ENCODE measurements around the gene KLC1. TPM values are rescaled to one million over a fixed set of nuclear protein-coding genes. Genes with fewer than 3 reads are reported as not detected.

Gene KLC1
- total RNA-seq, 1 donor from 2014 or later: 211 TPM

DNA sequence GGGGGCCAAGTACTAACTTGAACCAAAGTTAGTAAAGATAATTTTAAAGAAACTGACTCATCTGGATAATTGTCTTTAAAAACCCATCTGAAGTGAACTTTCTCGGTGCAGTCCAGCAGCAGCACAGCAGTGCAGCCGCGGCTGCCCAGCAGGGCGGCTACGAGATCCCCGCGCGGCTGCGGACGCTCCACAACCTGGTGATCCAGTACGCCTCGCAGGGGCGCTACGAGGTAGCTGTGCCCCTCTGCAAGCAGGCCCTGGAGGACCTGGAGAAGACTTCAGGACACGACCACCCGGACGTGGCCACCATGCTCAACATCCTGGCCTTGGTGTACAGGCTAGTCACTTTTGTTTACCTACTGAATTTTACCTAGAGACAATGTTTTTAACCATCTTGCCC, 33.6 kb downstream of the KLC1 start:
- no peaks in the 10 kb centered on the region for H3K27me3 Mint-ChIP-seq (ENCODE audit: unreplicated experiment)
- peak overlapping the region; percentile 64 for H3K27ac Mint-ChIP-seq (ENCODE audit: unreplicated experiment)
- TF ChIP-seq, protein P1, sequence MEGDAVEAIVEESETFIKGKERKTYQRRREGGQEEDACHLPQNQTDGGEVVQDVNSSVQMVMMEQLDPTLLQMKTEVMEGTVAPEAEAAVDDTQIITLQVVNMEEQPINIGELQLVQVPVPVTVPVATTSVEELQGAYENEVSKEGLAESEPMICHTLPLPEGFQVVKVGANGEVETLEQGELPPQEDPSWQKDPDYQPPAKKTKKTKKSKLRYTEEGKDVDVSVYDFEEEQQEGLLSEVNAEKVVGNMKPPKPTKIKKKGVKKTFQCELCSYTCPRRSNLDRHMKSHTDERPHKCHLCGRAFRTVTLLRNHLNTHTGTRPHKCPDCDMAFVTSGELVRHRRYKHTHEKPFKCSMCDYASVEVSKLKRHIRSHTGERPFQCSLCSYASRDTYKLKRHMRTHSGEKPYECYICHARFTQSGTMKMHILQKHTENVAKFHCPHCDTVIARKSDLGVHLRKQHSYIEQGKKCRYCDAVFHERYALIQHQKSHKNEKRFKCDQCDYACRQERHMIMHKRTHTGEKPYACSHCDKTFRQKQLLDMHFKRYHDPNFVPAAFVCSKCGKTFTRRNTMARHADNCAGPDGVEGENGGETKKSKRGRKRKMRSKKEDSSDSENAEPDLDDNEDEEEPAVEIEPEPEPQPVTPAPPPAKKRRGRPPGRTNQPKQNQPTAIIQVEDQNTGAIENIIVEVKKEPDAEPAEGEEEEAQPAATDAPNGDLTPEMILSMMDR (IDR thresholded peaks at IDR 0.05): no peak
- H3K4me1 Mint-ChIP-seq (ENCODE audit: unreplicated experiment): peaks cover 36% of the 10 kb centered on the region
- no peak for DNase-seq (ENCODE audit: extremely low spot score, unreplicated experiment)
- peaks cover 32% of the 10 kb centered on the region for H3K36me3 Mint-ChIP-seq (ENCODE audit: unreplicated experiment)
- H3K9me3 Mint-ChIP-seq (ENCODE audit: unreplicated experiment): no peaks in the 10 kb centered on the region
- no peak overlapping the region for H3K4me3 Mint-ChIP-seq (ENCODE audit: unreplicated experiment)

DNA sequence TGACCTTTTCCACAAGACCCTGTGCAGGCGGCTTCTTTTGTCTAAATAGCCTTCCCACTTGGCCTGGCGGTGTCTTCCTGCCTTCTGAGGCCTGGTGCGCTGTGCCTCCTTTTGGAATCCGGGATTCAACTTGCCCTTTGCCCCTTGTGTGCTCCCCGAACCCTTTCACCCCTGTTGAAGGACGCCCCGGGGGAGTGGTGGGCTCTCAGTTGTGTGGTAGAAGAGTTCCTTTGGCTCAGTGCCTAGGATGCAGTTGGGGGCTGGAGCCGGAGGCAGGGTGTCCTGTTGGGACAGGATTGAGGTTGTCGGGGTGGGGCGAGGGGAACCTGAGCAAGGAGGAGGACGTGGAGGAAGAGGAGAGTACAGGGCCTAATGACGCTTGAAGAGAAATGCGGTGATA, 34.5 kb downstream of the KLC1 start:
- no peaks in the 10 kb centered on the region for H3K27me3 Mint-ChIP-seq (ENCODE audit: unreplicated experiment)
- H3K9me3 Mint-ChIP-seq (ENCODE audit: unreplicated experiment): no peaks in the 10 kb centered on the region
- peak overlapping the region; percentile 92 for H3K27ac Mint-ChIP-seq (ENCODE audit: unreplicated experiment)
- peaks cover 36% of the 10 kb centered on the region for H3K4me1 Mint-ChIP-seq (ENCODE audit: unreplicated experiment)
- TF ChIP-seq, protein P1 (IDR thresholded peaks at IDR 0.05): no peak
- no peak overlapping the region for H3K4me3 Mint-ChIP-seq (ENCODE audit: unreplicated experiment)
- no peak for DNase-seq (ENCODE audit: extremely low spot score, unreplicated experiment)
- H3K36me3 Mint-ChIP-seq (ENCODE audit: unreplicated experiment): peaks cover 32% of the 10 kb centered on the region

DNA sequence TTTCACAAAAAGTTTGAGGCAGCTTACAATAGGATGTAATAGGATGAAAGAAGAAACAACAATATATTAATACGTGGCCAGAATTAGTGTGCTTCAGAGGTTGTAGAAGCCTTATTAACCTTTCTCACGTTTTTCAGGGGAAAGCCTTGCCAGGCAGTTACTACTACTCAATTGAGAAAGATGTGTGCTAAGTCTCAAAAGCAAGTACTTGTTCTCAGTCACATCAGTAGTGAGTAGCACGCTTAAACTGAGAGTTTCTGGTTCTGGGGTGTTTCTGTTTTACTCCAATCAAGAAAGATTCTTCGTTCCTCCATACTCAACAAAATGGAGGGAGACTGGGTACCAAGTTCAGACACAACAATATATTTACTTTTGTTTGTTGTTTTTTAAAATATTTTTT, 38.7 kb downstream of the KLC1 start:
- H3K4me3 Mint-ChIP-seq (ENCODE audit: unreplicated experiment): no peak overlapping the region
- no peak overlapping the region for H3K27ac Mint-ChIP-seq (ENCODE audit: unreplicated experiment)
- no peaks in the 10 kb centered on the region for H3K9me3 Mint-ChIP-seq (ENCODE audit: unreplicated experiment)
- H3K27me3 Mint-ChIP-seq (ENCODE audit: unreplicated experiment): no peaks in the 10 kb centered on the region
- DNase-seq (ENCODE audit: extremely low spot score, unreplicated experiment): no peak
- H3K36me3 Mint-ChIP-seq (ENCODE audit: unreplicated experiment): peaks cover 36% of the 10 kb centered on the region
- peaks cover 30% of the 10 kb centered on the region for H3K4me1 Mint-ChIP-seq (ENCODE audit: unreplicated experiment)
- TF ChIP-seq, protein P1 (IDR thresholded peaks at IDR 0.05): no peak

DNA sequence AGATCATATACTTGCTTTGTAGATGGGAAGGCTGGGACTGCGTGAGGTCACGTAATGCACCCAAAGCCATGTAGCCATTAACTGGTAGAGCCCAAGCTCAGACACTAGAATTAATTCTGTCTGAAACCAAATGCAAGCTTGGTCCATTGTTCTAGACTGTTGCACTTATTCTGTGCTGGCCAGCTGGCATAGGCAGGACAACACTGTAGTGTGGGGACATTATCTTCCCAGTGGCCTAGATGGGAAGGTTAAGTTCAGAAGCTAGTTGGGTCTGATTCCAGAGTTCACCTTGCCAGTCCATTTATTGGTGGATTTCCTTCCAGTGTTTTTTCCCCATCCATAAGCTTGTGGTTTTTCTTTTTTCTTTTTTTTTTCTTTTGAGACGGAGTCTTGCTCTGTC, 39.1 kb downstream of the KLC1 start:
- Mint-ChIP-seq H3K27me3 (ENCODE audit: unreplicated experiment) (no peaks in the 10 kb centered on the region), H3K4me3 (ENCODE audit: unreplicated experiment) (no peak overlapping the region), H3K9me3 (ENCODE audit: unreplicated experiment) (no peaks in the 10 kb centered on the region), H3K36me3 (ENCODE audit: unreplicated experiment) (peaks cover 40% of the 10 kb centered on the region), H3K4me1 (ENCODE audit: unreplicated experiment) (peaks cover 28% of the 10 kb centered on the region), H3K27ac (ENCODE audit: unreplicated experiment) (no peak overlapping the region)
- TF ChIP-seq, protein P1 (IDR thresholded peaks at IDR 0.05): no peak
- DNase-seq (ENCODE audit: extremely low spot score, unreplicated experiment): no peak

DNA sequence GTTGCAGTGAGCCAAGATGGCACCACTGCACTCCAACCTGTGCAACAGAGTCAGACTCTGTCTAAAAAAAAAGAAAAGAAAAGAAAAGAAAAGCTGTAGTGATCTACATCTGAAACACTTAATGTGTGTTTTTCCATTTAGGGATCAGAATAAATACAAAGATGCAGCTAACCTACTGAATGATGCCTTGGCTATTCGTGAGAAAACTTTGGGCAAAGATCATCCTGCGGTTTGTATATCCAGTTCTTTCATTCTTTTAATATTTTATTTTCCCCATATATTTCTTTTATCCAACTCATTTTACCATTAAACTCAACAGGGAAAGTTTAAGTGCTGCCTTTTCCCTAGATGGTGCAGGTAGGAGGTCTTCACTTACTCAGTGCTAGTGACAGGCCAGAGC, 40.4 kb downstream of the KLC1 start:
- DNase-seq (ENCODE audit: extremely low spot score, unreplicated experiment): no peak
- H3K4me1 Mint-ChIP-seq (ENCODE audit: unreplicated experiment): peaks cover 15% of the 10 kb centered on the region
- TF ChIP-seq, protein P1 (IDR thresholded peaks at IDR 0.05): no peak
- H3K9me3 Mint-ChIP-seq (ENCODE audit: unreplicated experiment): no peaks in the 10 kb centered on the region
- H3K4me3 Mint-ChIP-seq (ENCODE audit: unreplicated experiment): no peak overlapping the region
- H3K27ac Mint-ChIP-seq (ENCODE audit: unreplicated experiment): no peak overlapping the region
- H3K27me3 Mint-ChIP-seq (ENCODE audit: unreplicated experiment): no peaks in the 10 kb centered on the region
- H3K36me3 Mint-ChIP-seq (ENCODE audit: unreplicated experiment): peaks cover 45% of the 10 kb centered on the region
